Fibroblast of the conjunctiva (primary cell): Measurements from ENCODE around the gene WSB2.
"Not testable (repeated sequence)": the region's sequence is repeated elsewhere in the genome, so short reads cannot be mapped to it uniquely, and the experiment has no call there.

Source experiments
- DNase-seq: peaks from one replicate; pipeline ENCODE4 v3.0.0-alpha.2; 2010; ENCODE audit warnings: low read depth

The WSB2 gene

GRCh38 chr12:118061011-118061872, at the start of gene WSB2:
WSB2 (minus strand) TSS chr12:118061179; CDS start chr12:118061048, 131 bp downstream.
- DNase-seq, result peak; percentile 63

GRCh38 chr12:118109088-118109487, 48.1 kb upstream of the WSB2 start:
- DNase-seq, result no peak

DNA sequence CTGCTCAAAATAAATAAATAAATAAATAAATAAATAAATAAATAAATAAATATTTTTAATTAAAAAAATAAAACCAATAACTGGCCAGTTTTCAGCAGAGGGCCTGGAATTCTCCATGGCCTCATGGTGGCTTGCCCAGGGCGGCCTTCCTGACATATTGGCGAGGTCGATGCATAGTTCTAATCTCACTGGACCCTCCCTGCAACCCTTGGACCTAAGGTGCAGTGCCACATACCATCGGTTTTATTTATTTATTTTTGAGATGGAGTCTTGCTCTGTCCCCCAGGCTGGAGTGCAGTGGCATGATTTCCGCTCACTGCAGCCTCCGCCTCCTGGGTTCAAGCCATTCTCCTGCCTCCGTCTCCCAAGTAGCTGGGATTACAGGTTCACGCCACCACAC, 46.7 kb upstream of the WSB2 start:
- no peak for DNase-seq

DNA sequence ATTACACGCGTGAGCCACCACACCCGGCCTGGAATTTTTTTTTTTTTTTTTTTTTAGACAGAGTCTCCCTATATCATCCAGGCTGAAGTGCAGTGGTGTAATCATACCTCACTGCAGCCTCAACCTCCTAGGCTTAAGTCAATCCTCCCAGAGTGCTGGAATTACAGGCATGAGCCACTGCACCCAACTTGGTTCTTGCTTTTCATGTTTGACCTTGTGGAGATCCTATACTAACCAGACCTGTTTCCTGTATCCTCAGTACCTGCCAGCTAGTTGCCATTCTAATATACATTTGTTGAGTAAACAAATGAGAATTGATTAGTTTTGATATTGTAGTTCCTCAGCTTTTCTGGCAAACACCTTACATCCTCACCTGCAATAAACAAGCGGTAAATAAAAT, 46.0 kb upstream of the WSB2 start:
- DNase-seq, result no peak

DNA sequence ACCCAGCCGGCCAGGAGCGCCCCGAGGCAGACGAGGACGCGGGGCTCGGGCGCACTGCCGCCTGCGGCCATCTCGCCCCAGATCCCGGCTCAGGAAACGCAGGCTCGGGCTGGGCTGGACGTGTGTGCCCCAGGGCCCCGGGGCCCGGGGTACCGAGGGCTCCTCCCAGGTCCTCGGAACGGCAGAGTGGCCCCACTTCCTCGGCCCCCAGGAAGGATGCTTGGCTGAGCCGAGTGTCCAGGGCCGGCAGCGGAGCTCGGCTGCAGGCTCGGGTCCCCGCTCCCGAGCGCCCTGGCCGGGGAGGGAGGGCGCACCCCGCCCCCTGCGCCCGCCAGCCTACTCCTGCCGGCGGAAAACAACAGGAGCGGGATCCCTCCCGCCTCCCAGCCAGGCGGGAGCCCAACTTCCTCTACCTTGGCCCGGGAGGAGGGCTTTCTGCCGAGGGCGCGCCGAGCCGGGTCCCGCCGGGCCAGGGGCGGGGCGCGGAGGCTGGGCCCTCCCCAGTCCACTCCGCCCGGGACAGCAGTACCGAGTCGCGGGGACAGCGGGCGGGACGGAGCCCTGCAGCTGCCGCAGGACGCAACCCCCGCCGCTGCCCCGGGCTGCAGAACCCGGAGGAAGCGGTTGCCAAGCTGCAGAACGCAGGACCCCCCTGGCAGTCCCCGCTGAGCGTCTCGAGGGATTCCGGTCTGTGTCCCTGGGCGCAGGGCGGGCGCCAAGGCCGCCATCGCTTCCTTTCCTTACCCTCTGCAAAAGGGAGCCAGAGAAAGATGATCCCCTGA, 42.8 kb upstream of the WSB2 start, which contains the start of gene VSIG10:
VSIG10 (minus strand) TSS at position 411 of the 782 bp plus-strand sequence; CDS start at position 71, 340 bp downstream.
- peak; percentile 21 for DNase-seq

DNA sequence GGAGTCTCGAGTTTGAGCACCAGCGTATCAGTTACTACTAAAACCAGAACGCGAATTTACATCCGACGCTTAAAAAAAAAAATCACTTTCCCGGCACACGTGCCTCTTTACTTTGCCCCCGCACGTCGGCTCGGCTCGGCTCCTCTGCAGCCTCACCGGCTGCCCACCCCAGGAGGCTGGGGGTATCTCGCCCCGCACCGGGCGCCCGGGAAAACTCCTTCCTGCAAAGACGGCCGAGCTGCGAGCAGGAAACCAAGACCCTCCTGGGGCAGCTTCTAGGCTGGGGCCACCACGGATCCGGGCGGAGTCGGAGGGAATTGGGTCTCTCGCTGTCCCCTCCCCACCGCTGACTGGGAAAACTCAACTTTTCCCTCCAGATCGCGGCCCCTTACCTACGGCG, 42.2 kb upstream of the WSB2 start:
- no peak for DNase-seq

GRCh38 chr12:118102609-118103008, 41.6 kb upstream of the WSB2 start:
- no peak for DNase-seq

GRCh38 chr12:118102070-118102469, 41.1 kb upstream of the WSB2 start:
- DNase-seq, result no peak

DNA sequence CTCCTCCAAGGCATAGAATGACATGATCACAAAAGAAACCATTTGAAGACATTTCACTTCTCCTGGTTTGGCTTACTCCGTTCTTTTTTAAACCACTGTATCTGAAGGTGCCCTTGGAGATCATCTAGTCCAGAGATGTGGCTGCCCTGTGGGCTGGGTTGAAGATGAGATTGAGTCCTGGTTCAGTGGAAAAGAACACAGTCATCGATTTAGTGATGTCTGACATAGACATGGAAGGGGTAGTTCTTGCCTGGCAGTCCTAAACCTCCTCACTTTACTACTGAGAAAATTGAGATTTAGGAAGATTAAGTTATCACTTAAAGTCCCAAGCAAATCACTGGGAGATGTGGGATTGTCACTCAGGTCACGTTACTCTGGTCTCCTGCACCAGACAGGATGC, 40.1 kb upstream of the WSB2 start:
- DNase-seq, result no peak

DNA sequence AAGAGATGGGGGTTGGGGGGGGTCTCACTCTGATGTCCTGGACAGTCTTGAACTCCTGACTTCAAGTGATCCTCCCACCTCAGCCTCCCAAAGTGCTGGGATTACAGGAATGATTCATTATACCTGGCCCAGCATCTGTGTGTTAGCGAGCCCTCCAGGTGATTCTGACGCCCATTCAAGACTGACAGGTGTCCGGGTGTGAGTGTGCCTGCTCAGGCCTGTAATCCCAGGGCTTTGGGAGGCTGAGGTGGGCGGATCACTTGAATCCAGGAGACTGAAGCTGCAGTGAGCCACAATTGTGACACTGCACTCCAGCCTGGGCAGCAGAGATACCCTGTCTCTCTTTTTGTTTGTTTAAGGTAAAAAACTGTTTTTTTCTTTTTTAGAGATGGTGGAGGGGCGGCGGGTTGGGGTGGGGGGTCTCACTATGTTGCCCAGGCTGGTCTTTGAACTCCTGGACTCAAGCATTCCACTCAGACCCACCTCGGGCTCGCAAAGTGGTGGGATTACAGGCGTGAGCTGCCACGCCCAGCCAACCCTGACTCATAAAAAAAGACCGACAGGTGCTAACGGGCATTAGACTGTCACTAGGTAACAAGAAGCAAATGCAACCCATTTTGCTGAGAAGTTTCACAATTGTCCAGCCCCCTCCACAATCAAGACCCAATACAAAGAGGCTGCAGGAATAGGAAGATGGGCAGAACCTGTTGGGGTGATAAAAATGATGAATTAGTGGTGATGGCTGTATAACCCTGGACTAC, 38.1 kb upstream of the WSB2 start:
- no peak for DNase-seq

GRCh38 chr12:118098401-118098800, 37.4 kb upstream of the WSB2 start:
- DNase-seq, result no peak

DNA sequence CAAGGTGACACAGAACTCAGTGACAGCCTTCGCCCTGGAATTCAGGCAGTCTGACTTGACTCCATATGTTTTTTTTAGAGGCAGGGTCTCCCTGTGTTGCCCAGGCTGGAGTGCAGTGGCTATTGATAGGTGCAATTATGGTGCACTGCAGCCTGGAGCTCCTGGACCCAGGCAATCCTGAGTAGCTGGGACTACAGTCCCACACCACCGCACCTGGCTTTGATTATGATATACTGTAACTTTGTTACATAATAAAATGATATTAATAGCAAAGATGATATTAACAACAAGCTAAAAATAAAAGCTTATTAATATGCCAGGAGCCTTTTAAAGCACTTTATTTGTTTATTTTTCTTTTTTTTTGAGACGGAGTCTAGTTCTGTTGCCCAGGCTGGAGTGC, 33.1 kb upstream of the WSB2 start:
- DNase-seq, result no peak

- DNase-seq, result no peak
These were observed 28.8 kb upstream of the WSB2 start for GRCh38 chr12:118089782-118090181.

- no peak for DNase-seq
These were observed 21.2 kb upstream of the WSB2 start for GRCh38 chr12:118082161-118082560.

GRCh38 chr12:118081521-118081920, 20.5 kb upstream of the WSB2 start:
- DNase-seq, result not testable (repeated sequence)

- no peak for DNase-seq
These were observed 12.8 kb upstream of the WSB2 start for GRCh38 chr12:118073768-118074167.

GRCh38 chr12:118070650-118071049, 9.7 kb upstream of the WSB2 start:
- no peak for DNase-seq

GRCh38 chr12:118068445-118068844, 7.5 kb upstream of the WSB2 start:
- no peak for DNase-seq

GRCh38 chr12:118065380-118065779, 4.4 kb upstream of the WSB2 start:
- no peak for DNase-seq

GRCh38 chr12:118064608-118065007, 3.6 kb upstream of the WSB2 start:
- no peak for DNase-seq

DNA sequence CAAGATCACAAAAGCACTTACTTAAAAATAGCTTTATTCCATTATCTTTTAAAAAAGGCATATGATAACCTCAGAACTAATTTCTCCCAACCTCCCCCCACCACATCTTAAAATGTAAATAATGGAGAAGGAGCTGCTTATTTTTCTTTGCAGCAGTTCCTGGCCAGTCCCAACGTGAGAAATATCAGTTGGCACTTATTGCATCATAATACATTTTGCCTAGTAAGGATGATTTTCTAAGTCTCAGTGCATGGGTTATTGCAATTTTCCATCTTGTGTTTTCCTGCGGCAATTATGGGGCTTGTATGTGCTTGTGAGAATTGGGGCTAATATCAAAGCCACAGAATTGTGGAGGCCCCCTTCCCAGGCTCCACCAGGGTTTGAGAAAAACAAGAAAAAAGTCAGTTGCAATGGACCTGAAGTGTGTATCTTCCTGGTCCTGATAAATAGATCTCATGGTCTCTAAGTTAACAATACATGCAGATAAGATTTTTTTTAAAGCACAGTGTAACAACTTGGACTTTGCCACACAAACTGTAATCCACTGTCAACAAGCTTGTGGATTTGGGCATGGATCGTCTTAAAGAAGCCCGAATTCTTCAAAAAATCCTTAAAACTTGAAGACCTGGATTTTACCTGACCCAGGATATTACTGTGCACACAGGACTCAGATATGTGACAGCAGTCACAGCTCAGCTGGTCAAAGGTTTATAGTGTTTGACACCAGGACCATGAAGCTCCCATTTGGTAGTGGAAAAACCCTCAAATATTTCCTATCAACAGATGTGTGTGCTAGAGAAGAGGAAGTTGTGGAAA, 2.8 kb upstream of the WSB2 start:
- no peak for DNase-seq
